GM21360 (cell line): ENCODE data around the gene CAND2.

Source experiments
- ATAC-seq: cut with Tn5 transposase; IDR thresholded peaks from one replicate; pipeline ENCODE4 v1.9.1; 2021; ENCODE audit warnings: mild to moderate bottlenecking, moderate library complexity; ENCODE audit not compliant: unreplicated experiment

The CAND2 gene

DNA sequence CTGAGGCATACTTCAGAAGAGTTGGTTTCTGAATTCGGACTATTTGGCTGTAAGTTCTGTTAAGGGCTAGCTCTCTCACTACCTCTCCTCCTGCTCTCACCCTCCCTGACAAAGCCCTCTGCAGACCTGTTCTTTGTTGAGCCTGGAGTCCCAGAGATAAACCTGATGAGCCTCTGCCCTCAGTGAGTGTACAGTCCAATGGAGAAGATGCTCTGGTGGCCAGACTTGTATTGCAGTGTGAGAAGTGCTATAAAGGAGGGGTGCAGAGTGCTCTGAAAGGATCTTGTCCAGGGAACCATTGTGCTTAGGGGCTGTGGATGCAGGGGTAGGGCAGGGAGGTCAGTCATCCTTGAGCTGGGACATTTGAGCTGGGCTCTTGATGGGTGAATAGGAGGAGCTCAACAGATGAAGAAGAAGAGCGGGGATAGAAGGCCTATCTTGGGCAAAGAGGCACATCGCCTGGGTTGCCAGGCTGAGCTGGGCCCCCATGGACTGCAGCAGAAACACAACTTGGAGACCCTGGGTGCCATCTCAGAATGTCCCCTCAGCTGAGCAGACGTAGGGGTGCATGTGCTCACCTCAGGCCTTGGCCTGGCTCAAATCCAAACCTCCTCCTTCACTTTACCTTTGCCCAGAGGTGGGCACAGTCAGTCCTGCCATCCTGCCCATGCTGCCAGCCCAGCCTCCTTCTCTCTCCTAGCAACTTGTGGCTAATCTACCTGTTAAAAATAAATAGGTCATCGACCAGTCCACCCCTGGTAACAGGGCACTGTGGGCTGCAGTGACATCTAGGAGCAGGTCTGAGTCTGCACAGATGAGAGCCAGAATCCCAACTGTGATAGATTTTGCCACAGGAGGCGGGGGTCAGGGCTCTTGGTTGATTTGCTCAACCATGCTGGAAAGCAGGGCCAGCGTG, 3.3 kb downstream of the CAND2 start:
- ATAC-seq = no peak

DNA sequence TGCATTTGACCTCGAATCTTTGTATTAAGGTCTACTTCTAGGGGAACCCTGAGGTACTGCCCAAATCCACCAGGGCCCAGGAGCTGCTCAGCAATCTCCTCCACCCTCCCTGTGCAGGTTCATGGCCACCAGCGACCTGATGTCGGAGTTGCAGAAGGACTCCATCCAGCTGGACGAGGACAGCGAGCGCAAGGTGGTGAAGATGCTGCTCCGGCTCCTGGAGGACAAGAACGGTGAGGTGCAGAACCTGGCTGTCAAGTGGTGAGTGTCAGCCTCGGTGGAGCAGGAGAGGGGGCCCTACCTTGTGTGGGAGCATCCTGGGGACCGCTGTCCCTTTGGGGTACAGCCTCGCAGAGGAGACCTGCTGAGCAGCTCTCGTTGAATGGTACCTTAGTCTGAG, 6.9 kb downstream of the CAND2 start:
- ATAC-seq = no peak

DNA sequence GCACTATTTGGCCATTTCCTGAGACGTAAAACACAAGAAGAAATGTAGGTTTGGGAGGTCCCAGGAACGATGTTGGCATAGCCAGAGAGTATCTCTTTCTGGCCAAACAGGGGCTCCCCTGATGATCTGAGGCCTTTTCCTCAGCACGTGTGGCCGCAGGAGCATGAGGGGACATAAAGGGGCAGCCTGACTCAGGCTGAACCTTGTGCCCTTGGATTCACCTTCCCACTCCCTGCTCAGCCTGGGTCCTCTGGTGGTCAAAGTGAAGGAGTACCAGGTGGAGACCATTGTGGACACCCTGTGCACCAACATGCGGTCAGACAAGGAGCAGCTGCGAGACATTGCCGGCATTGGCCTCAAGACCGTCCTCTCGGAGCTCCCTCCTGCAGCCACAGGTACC, 10.6 kb downstream of the CAND2 start:
- ATAC-seq = no peak

DNA sequence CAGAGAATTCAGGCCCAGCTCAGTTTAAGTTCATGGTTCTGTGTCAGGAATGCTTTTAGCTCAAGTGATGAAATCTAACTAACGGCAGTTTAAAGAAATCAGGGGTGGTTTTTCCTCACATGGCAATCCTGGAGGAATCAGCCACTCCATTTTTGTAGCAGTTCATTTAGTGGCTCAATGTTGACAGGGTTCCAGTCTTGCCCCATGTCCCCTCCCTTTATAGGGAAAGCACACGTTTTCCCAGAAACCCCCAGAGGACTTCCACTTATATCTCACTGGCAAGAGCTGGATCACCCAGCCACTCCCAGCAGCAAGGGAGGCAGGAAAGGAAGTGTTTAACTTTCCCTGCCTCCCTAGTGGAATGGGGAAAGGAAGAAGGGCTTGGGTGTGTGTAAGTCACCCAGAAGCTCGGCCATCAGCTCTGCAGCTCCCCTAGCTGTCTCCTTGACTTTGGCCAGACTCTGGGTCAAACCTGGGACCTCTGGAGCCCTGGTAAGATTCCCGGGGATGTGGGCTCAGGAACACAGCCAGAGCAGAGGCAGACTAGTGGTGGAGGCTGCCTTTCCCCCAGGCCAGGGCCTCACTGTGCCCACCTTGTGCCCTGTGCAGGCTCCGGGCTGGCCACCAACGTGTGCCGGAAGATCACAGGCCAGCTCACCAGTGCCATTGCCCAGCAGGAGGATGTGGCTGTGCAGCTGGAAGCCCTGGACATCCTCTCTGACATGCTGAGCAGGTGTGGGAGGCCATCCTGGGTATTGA, 11.3 kb downstream of the CAND2 start:
- no peak for ATAC-seq

DNA sequence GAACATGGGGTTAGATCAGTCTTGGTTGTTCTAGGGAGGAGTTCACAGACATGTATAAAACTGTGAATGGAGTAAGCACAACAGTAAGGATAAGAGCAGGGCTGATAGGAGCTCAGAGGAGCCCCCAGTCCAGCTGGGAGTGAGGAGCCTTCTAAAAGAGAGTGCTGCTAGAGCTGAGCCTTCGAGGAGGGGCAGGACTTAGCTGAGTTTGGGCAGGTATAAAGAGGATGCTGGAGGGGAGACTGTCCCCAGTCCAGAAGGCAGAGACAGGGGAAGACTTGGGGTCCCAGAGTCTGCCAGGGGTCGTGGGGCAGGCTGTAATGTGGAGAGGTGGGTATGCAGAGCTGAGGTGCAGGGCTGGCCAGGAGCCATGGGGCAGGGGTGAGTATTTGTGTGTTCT, 12.1 kb downstream of the CAND2 start:
- ATAC-seq = no peak

DNA sequence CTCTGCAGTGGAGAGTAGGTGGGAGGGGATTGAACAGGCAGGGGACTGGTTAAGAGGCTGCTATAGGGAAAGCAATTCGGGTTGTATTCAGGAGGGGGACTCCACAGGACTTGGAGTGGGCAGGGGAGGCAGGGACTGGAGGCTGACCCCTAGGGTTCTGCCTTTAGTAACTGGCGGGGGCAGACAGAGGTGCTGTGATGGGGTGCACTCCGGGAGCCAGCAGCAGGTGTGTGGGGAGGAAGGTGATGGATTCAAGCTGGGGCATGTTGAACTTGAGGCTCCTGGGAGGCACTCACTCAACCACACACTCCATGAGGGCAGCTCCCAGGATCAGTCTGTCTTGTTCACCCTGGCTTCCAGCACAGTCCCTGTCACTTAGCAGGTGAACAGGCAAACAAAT, 12.5 kb downstream of the CAND2 start:
- ATAC-seq = no peak

DNA sequence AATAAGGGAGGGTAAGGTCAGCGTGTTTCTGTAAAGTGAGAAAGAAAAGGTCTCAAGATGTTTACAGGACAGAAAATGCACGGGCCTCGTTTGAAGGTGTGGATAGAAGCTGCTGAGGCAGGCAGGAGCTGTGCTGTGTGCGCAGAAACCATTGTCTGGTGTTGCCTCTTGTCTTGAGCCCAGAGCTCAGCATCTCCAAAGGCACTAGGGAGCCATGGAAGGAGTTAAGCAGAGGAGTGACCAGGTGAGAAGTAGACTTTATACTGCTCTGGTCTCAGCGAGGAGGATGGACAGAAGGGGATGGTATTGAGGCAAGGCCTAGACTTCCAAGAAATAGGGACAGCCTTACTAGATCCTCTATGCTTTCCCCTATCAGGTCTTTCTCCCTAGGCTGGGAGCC, 13.0 kb downstream of the CAND2 start:
- ATAC-seq = no peak

DNA sequence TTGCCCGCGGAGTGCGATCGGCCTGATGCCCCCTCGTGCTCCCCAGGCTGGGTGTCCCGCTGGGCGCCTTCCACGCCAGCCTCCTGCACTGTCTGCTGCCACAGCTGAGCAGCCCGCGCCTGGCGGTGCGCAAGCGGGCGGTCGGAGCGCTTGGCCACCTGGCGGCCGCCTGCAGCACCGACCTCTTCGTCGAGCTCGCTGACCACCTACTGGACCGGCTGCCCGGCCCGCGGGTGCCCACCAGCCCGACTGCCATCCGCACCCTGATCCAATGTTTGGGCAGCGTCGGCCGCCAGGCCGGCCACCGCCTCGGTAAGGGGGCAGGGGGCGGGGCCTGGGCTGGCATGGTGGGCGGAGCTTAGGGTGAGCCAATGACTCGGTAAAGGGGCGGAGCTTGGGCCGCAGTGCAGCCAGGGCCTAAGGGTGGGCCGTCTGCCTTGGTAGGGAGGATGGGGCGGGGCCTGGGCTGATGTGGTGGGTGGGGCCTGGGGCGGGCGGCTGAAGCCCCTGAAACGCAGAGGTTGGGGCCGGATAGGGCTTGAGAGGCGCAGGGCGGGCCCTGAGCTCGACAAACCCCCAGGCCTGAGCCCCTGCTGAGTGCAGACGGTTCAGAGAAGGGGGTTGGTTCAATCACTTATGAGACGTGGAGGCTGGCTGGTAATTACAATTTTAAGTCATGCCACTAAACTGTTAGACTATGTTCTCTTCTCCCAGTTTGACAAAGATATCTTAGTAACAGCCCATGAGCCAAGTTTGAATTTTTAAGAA, 13.7 kb downstream of the CAND2 start:
- ATAC-seq = peak; percentile 99

DNA sequence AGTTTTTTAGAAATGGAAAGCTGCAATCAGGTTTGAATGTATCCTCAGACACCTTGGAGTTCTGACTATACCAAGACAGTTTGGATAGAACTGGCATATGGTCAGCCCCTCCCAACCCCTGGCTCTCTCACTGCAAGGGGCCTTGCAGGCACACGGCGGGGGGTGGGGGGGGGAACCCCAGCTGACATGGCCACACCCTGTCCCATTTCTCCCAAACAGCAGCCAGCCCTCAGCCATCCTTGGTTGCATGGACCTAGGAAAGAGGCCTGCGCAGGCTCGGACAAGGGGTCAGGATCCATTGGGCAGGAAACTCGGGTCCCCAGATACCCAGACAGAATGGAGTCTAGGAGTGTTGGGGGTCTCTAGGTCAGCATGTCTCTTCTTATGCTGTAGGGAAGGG, 14.5 kb downstream of the CAND2 start:
- ATAC-seq = no peak

DNA sequence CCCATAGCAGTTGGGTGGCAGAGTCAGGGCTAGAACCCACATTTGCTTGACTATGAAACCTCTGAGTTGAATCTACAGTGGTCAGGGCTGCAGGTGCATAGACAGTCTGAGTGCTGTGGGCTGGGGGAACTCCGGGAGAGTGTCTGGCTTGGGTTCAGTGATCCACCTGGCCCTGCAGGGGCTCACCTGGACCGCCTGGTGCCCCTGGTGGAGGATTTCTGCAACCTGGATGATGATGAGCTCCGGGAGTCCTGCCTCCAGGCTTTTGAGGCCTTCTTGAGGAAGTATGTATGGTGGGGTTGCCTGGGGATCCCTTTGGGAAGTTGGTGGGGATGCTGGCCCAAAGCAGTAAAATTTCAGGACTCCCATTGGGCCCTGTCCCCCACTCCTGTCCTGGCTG, 16.3 kb downstream of the CAND2 start:
- no peak for ATAC-seq

DNA sequence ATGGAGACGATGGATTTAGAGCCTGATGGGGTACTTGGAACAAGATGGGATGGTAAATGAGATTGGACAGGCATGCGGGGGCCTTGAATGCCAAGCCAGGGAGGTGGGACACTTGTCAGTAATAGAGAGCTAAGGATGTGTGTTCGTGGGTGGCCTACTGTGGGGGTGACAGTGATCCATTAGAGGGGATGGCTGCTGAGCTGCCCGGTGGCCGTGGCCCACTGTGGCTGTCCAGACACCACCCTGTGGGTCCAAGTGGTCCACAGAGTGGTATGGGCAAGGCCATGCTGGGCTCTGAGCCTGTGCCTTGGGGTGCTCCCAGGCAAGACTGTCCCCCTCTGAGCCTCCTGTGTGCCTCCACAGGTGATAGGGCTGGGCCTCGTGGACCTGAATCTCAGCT, 17.5 kb downstream of the CAND2 start:
- ATAC-seq = no peak

DNA sequence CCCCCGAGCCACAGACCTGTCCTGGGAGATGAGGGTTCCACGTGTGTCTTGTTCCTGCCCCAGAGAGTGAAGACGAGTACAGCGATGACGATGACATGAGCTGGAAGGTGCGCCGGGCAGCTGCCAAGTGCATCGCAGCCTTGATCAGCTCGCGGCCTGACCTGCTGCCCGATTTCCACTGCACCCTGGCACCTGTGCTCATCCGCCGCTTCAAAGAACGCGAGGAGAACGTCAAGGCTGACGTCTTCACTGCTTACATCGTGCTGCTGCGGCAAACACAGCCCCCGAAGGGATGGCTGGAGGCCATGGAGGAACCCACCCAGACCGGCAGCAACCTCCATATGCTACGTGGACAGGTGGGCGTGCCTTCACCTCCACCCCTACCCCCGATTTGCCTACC, 18.6 kb downstream of the CAND2 start:
- no peak for ATAC-seq

DNA sequence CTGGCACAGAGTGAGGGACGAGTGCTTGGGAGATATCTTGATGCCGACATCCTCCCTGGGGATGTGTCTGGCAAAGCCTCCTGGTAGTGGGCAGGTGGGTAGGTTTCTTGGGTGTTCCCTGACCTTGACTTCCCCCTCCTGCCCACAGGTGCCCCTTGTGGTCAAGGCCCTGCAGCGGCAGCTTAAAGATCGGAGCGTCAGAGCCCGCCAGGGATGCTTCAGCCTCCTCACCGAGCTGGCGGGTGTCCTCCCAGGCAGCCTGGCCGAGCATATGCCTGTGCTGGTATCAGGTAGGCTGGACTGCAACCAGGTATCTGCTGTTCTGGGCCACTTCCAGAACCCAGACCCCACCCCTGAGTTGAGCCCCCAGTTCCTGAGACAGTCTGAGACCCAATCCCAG, 19.2 kb downstream of the CAND2 start:
- ATAC-seq = no peak

DNA sequence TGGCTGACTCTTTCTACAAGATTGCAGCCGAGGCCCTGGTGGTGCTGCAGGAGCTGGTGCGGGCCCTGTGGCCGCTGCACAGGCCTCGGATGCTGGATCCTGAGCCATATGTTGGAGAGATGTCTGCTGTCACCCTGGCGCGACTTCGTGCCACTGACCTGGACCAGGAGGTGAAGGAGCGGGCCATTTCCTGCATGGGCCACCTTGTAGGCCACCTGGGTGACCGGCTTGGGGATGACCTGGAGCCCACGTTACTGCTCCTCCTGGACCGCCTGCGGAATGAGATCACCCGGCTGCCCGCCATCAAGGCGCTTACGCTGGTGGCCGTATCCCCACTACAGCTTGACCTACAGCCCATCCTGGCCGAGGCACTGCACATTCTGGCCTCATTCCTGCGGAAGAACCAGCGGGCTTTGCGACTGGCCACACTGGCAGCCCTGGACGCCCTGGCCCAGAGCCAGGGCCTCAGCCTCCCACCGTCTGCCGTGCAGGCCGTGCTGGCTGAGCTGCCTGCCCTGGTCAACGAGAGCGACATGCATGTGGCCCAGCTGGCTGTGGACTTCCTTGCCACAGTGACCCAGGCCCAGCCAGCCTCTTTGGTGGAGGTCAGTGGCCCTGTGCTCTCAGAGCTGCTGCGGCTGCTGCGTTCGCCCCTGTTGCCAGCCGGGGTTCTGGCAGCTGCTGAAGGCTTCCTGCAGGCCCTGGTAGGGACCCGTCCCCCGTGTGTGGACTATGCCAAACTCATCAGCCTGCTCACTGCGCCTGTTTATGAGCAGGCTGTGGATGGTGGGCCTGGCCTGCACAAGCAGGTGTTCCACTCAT, 20.3 kb downstream of the CAND2 start:
- no peak for ATAC-seq

DNA sequence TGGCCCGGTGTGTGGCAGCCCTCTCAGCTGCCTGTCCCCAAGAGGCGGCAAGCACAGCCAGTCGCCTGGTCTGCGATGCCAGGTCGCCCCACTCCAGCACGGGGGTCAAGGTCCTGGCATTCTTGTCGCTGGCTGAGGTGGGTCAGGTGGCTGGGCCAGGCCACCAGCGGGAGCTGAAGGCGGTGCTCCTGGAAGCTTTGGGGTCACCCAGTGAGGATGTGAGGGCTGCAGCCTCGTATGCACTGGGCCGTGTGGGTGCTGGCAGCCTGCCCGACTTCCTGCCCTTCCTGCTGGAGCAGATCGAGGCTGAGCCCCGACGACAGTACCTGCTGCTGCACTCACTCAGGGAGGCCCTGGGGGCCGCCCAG, 20.8 kb downstream of the CAND2 start:
- ATAC-seq = no peak

DNA sequence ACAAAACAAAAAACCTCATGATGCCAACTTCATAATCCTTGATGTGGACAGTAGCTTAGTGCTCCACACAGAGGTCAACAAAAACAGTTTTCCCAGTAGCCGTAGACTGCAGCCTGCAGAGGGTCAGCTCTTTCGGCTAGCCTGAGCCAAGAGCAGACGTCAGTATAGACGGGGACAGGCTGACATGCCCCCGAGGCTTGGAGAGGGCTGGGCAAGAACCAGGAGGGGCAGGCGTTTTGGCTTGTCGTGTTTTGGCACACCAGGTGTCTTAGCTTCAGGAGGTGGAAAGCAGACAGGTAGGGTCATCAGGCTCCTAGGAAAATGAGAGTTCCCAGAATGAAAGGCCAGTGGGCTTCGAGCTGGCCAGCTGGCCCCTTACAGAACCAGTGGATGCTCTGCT, 21.8 kb downstream of the CAND2 start:
- no peak for ATAC-seq

DNA sequence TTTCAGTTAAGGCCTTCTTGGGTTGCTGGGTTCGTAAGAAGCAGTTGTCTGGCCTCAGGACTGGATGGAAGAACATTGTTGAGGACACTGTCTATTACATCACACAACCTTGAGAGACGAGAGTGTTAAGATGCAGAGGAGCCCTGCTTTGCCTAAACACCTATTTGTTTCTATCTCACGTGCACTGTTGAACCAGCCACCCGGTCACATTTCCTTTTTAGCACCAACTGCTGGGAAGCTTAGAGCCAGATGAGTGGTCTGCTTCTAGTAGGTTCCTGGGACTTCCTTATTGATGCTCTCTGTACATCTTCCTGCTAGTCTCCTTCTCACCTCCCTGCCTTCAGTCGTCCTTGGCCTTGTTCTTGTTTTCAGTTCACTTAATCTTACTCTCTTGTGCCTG, 22.3 kb downstream of the CAND2 start:
- ATAC-seq = no peak

DNA sequence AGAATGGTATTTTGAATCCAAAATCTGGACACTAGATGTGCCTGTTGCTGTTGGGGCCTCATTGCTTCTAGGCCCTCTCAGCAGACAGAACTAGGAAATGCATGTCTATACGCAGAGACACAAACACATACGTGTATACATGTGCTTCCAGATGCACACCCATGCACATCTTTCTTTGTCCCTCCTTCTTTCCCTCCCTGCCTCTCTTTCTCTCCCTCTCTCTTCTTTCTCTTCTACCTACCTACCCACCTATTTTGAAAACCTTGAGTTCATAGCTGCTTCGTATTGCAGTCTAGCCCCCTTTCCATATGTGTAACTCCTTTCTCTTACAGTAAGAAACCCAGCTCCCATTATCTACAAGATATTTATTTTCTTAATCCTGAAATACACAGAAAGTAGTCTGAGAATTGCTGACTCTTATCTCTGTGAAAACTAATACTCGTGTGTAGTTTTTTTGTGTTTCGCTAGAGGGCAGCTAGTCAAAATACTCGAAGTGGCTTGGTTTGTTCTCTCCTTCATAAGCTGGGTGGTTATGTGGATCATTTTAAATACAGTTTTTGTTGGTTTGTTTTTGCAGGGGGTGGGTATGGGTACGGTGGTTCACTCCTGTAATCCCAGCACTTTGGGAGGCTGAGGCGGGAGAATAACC, 26.4 kb downstream of the CAND2 start:
- no peak for ATAC-seq

DNA sequence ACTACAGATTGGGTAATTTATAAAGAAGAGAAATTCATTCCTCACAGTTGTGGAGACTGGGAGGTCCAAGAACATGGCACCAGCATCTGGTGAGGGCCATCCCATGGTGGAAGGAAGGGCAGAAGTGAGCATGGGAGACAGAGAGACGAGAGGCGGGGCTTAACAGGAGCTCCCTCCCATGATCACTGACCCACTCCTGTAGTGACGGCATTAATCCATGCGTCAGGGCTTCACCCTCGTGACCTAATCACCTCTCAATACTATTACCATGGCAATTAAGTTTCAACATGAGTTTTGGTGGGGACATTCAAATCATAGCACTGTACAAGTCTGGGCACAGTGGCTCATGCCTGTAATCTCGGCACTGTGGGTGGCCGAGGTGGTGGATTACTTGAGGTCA, 27.8 kb downstream of the CAND2 start:
- no peak for ATAC-seq

DNA sequence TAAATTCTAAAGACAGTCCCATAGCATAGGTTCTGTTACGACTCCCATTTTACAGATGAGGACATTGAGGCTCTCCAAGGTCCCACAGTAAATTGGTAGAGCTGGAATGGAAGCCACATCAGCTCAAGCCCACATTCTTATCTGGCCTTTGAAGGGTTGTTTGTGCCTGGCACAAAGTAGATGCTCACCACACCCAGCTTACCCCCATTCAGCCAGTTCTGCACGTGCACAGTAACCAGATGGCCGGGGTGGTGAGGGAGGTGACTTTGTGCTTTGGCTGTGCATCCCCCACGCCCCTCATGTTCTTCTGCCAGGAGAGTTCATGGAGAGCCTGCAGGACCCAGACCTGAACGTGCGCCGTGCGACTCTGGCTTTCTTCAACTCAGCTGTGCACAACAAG, 28.7 kb downstream of the CAND2 start:
- no peak for ATAC-seq
